NCI-H510A treated with DMSO at 0.1 percent for 48 hours (cell line): ENCODE measurements around the gene NSRP1.
"Not testable (repeated sequence)": the region's sequence is repeated elsewhere in the genome, so short reads cannot be mapped to it uniquely, and the experiment has no call there.

Experiments
- DNase-seq: peaks from one replicate; lab custom pipeline; 2025; lab: John Stamatoyannopoulos, UW

The NSRP1 gene

DNA sequence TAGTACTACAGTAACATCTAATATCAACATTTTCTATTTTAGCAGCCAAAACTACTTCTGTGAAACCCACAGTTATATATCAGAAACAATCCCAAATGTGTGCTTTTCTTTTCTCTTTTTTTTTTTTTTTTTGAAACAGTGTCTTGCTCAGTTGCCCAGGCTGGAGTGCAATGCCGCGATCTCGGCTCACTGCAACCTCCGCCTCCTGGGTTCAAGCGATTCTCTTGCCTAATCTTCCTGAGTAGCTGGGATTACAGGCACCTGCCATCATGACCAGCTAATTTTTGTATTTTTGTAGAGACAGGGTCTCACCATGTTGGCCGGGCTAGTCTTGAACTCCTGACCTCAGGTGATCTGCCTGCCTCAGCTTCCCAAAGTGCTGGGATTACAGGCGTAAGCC, 2.0 kb downstream of the NSRP1 start:
- DNase-seq, result not testable (repeated sequence)

DNA sequence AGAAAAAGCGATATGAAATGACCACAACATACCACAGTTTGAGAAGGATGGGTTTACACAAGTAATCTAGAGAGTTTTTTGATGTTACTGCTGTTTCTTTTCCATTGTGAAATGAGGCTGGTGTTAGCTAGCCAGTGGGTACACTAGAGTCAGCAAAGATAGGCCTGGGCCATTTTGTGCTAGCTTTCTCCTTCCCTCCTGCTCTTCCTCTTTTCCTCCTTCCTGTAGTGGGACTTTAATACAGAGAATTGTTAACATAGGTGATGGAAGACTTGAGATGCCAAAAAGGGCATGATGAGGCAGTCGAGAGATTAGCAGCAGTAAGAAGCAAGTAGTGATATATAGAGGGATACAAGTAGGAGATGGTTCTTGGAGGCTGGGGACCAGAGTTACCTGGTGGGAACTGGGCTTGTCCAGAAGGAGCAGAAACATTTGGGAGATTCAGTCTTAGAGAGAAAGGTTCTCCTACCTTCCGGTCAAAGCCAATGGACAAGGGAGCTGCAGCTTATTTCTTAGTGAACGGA, 7.7 kb downstream of the NSRP1 start:
- DNase-seq, result no peak

DNA sequence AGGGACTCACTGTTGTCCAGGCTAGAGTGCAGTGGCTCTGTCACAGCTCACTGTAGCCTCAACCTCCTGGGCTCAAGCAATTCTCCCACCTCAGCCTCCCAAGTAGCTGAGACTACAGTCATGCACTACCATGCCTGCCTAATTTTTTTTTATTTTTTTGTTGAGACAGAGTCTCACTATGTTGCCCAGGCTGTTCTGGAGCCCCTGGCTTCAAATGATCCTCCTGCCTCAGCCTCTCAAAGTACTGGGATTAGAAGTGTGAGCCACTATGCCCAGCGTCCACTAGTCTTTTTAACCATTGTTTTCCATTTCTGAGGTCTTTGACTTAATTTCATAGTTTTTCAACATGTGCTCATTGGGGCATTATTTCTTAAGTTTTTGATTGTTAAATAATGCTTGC, 13.5 kb downstream of the NSRP1 start:
- no peak for DNase-seq

DNA sequence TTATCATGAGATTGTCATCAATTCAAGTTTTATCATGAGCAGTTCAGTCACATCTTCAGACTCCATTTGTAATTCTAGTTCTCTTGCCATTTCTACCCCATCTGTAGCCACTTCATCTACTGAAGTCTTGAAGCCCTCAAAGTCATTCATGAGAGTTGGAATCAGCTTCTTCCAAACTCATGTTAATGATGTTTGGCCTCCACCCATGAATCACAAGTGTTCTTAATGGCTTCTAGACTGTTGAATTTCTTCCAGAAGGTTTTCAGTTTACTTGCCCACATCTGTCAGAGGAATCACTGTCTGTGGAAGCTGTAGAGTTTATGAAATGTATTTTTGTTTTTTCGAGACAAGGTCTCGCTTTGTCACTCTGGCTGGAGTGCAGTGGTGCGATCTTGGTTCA, 16.0 kb downstream of the NSRP1 start:
- DNase-seq, result no peak

DNA sequence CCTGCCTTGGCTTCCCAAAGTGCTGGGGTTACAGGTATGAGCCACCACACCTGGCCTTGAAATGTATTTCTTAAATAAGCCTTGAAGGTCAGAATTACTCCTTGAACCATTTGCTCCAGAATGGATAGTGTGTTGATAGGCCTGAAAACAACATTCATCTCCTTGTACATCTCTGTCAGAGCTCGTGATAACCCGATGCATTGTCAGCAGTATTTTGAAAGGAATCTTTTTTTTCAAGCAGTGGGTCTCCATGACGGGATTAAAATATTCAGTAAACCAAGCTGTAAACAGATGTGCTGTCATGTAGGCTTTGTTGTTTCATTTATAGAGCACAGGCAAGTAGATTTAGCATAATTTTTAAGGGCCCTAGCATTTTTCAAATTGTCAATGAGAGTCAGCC, 16.6 kb downstream of the NSRP1 start:
- no peak for DNase-seq

DNA sequence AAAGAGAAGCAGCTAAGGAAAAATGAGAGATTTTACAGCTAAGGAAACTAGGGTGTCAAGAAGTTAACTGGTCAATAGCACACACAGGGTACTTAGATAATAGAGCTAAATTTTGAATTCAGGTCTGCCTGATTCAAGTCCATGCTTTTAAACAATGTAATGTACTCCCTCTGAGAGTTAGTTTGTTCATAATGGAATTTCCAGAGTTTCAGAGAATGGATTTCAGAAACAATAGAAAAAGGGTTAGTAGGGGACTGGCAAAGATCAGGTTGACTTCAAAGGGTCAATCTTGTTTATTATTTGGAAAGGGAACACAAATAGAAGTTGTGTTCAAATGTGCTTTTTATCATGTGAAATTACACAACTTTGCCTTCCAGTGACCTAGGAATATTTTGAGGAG, 17.9 kb downstream of the NSRP1 start:
- DNase-seq, result no peak

DNA sequence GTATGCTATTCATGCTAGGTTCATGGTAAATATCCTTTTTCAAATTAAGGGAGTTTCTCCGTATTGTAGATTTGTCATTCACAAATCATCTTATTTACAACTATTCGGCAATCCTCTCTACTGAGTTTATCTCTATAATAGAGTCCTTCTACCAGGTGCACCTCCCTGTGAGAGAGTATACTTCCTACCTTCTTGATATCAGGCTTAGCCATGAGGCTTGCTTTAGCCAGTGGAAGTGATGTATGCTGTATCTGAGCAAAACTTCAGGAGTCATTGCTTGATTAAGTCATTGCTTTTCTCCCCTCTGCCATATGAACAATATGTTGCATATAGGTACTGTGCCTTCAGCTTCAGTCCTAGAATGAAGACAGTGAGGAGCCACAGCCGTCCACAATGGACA, 20.5 kb downstream of the NSRP1 start:
- DNase-seq, result no peak

DNA sequence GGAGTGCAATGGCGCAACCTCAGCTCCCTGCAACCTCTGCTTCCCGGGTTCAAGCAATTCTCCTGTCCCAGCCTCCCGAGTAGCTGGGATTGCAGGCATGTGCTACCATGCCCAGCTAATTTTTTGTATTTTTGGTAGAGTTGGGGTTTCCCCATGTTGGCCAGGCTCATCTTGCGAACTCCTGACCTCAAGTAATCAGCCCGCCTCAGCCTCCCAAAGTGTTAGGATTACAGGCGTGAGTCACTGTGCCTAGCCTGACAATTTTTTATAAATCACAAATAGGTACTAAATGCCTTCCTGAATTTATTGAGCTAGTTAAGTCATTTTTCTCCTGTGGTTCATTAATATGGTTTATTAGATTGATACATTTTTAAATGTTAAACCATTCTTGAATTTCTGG, 31.2 kb downstream of the NSRP1 start:
- not testable (repeated sequence) for DNase-seq

DNA sequence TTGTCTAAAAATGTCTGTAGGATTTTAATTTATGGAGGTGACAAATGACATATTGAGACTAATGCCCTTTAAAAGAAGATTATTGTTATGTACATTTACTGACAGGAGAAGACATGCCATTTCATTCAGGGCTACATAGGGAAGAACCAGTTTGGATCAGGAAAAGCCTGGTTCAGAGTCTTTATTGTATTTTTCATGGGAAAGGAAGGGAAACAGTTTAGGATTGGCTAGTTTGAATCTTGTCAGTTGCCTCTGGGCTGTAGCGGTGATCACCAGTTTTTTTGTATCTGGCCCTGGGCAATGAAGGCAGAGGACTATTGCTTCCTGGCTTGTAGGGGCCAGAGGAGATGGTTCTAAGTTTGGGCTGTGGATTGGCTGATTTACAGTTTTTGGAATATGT, 31.8 kb downstream of the NSRP1 start:
- DNase-seq, result no peak

DNA sequence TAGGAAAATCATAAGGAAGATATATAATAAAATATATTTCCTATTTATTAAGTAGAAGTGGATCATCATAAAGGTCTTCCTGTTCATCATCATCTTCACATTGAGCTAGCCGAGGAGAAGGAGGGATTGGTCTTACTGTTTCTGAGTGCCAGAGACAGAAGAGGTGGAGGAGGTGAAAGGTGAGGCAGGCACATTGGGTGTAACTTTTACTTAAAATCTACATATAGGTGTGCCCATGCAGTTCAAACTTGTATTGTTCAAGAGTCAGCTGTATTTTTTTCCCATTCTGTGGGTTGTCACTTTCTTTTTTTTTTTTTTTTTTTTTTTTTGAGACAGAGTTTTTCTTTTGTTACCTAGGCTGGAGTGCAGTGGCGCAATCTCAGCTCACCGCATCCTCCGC, 34.9 kb downstream of the NSRP1 start:
- no peak for DNase-seq

DNA sequence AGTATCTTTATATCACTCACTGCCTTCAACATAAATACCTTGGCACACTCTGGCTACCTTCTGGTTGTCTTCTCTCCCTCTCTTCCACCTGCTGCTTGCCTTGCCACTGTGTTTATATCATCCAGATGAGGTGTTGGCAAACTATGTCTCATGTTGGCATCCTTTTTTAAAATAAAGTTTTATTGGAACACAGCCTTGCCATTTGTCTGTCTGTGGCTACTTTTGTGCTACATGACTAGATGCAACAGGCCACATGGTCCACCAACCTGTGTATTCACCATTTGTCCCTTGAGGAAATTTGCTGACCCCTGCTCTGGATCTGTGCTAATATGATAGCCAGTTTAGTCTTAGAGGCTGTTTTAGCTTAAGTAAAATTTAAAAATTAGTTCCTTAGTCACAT, 36.8 kb downstream of the NSRP1 start:
- no peak for DNase-seq

DNA sequence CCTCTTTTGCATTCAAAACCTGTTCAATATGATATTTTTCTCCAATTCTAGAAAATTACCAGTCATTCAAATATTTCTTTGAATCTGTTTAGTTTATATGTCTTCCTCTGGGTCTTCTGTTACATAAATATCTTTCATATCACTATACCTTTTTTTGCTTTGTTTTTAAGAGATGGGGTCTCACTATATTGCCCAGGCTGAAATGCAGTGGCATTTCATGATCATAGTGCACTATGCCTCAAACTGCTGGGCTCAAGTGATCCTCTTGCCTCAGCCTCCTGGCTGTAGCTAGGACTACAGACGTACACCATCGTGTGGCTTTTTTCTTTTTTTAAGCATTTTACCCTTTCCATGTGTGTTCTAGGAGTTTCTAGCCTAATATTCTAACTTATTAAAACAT, 38.8 kb downstream of the NSRP1 start:
- DNase-seq, result no peak

DNA sequence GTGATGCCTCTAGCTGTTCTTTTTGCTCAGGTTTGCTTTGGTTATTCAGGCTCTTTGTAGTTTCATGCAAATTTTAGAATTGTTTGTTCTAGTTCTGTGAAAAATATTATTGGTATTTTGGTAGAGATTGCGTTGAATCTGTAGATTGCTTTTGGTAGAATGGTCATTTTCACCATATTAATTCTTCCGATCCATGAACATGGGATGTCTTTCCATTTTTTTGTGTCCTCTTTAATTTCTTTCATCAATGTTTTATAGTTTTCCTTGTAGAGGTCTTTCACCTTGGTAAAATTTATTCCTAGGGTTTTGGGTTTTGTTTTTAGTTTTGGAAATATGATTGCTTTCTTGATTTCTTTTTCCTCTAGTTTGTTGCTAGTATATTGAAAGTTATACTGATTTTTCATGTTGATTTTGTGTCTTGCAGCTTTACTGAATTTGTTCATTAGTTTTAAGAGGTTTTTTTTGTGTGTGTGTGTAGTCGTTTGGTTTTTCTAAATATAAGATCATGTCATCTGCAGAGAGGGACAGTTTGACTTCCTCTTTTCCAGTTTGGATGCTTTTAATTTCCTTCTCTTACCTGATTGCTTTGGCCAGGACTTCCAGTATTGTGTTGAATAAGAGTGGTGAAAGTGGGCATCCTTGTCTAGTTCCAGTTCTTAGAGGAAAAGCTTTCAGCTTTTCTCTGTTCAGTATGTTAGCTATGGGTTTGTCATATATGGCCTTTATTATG, 42.4 kb downstream of the NSRP1 start:
- DNase-seq, result no peak

DNA sequence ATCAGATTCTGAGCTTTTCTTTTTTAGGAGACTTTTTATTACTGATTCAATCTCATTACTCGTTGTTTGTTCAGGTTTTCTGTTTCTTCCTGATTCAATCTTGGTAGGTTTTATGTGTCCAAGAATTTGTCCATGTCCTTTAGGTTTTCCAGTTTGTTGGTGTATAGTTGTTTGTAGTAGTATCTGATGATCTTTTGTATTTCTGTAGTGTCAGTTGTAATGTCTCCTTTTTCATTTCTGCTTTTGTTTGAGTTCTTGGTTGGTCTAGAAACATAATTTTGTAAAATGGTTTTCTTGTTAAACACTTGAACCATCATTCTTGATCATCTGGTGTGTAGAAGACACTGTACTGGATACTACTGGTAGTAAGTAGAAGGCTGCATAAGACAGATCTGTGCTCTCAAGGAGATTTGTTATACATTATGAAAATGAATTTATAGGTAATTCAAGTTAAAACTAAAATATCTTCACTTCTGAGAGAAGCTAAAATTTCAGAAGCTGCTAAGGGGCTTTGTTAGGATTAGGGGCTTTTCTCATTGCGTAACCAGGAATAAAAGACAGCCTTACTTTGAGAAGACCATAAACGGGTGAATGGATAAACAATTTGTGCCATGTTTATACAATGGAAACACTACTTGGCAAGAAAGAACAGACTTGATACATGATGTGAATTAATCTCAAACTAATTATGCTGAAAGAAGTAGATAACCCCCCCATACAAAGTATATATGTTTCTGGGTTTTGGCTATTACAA, 44.0 kb downstream of the NSRP1 start:
- DNase-seq, result no peak

DNA sequence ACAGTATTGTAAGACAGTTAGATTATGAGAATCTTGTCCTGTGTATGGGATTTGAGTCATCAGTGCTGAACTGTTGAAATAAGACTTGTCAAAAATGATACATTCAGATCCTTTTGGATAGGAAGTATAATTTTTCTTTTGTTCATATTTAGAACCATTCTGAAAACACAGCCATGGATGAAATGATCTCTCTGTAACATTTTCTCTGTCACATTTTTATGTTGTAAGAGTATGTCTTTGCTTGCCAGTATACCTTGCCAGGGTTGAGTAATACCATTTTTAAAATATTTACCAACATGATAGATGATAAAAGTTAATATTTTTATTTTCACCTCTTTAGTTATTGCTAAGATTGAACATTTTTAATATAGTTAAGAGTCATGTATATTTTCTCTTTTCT, 45.0 kb downstream of the NSRP1 start:
- no peak for DNase-seq

DNA sequence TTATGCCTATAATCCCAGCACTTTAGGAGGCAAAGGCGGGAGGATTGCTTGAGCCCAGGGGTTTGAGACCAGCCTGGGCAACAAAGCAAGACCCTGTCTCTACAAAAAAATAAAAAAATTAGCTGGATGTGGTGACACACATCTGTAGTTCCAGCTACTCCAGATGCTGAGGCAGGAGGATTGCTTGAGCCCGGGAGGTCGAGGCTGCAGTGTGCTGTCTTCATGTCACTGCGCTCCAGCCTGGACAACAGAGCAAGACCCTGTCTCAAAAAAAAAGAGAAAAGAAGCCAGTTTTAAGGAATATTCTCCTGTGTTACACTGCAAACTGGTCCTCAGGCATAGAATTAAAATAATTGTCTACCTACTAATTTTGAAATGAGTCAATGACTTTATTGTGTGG, 47.9 kb downstream of the NSRP1 start:
- DNase-seq, result no peak

DNA sequence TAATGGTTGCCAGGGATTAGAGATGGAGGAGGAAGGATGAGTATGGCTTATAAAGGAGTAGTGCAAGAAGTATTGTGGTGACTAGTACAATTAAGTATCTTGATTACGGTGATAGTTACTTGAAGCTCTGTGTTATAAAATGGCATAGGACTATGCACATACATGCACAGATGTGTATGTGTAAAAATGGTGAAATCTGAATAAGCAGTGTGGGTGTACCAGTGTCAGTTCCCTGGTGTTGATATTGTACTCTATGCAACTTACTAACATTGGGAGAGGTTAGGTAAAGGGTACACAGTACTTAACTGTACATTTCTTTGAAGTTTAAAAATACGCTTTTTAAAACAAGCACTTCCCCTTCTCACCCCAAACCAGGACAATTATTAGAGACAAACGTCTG, 48.5 kb downstream of the NSRP1 start:
- DNase-seq, result no peak

DNA sequence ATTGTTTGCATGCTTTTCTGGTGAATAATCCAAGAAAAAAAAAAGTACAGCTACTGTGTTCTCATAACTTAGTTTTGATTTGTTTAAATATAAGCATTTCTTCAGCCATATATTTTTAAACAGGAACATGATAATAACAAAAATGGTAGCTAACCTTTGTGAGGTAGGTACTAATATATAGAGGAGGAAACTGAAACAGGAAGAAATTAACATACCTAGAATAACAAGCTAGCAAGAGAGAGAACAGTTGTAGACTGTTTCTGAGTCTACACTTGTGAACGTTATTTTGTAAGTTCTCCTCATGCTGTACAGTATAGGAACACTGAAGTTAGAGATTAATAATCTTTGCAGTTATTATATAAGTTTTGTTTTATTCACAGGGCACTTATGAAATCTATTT, 49.3 kb downstream of the NSRP1 start:
- no peak for DNase-seq

DNA sequence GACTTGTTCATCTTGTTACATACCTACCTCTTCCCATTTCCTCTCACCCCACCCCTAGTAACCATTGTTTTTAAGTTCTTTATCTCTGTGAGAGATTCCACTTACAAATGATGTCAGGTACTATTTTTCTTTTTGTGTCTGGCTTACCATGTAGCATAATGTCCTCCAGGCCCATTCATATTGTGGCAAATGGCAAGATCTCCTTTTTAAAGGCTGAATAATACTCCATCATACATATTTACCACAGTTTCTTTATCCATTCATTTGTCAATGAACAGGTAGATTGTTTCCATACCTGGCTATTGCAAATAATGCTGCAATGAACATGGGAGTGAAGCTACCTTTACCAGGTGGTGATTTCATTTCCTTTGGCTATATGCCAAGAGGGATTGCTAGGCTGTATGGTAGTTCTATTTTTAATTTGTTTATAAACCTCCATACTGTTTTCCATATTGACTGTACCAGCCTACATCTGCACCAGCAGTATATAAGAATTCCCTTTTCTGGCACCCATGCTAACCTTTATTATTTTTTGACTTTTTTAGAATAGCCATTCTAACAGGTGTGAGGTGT, 53.9 kb downstream of the NSRP1 start:
- DNase-seq, result peak; percentile 36

DNA sequence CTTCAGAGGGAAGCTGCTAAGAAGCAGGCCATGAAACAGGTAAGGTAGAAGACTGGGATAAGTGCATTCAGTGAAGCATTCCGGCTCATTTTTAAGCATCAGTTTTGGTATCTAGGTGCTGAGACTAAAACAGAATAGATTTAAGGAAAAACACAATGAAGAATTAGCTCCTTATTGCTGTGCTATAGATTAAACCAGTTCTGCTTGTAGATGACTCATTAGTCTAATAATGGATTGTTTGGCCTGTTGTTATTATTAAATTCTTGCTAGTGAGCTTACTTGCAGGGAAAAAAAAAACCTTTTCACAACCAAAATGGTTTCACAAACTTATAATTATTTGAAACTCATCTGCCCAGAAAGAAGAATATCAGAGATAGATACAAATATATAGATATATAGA, 55.9 kb downstream of the NSRP1 start:
- no peak for DNase-seq

DNA sequence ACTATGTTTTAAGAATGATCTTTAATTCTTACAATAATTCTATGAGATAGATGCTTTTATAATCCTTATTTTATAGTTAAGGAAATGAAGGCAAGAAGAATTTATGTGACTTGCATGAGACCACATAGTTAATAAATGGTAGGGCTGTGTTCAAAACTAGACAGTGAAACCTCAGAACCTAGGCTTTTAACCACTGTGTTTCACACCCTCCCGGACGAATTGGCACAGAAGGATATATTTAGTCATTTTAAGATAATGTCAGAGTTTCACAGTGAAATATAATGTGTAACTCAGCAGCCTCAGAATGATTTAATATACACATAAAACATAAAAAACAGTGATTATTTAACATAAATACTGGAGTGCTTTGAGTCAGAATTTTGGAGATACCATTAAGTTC, 57.0 kb downstream of the NSRP1 start:
- DNase-seq, result no peak

DNA sequence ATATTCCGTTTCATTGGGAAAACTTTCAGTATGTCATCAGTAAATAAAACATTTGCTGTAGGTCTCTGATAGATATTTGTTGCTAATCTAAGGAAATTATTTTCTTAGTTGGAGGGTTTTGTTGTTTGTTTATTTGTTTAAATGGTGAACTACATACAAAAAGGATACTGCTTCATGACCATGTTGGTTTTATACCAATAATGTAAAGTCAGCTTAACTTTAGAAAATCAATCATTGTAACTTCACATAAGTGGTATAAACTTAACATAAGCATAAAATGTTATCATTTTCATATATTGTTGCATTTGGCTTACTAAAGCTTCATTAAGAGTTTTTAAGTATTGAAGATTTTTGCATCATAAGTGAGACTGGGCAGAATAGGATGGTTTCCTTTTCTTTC, 57.9 kb downstream of the NSRP1 start:
- no peak for DNase-seq

DNA sequence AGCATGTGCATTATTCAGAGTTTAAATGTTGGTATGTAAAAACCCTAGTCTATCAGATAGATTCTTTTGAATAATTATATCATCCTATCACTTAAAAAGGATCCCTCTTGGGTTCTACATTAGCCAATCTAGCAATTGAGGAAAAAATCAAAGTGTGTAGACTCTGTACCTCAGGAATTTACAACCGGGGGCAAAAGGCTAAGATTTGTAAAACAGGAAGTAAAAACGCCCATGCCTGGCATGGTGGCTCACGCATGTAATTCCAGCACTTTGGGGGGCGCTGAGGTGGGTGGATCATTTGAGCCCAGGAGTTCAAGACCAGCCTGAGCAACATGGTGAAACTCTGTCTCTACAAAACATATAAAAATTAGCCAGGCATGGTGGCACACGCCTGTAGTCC, 60.2 kb downstream of the NSRP1 start:
- no peak for DNase-seq
